ENCODE measurements around the gene CNIH1.

The CNIH1 gene
- total RNA-seq = 23.6 to 28.7 reads per million in 2 donors

DNA sequence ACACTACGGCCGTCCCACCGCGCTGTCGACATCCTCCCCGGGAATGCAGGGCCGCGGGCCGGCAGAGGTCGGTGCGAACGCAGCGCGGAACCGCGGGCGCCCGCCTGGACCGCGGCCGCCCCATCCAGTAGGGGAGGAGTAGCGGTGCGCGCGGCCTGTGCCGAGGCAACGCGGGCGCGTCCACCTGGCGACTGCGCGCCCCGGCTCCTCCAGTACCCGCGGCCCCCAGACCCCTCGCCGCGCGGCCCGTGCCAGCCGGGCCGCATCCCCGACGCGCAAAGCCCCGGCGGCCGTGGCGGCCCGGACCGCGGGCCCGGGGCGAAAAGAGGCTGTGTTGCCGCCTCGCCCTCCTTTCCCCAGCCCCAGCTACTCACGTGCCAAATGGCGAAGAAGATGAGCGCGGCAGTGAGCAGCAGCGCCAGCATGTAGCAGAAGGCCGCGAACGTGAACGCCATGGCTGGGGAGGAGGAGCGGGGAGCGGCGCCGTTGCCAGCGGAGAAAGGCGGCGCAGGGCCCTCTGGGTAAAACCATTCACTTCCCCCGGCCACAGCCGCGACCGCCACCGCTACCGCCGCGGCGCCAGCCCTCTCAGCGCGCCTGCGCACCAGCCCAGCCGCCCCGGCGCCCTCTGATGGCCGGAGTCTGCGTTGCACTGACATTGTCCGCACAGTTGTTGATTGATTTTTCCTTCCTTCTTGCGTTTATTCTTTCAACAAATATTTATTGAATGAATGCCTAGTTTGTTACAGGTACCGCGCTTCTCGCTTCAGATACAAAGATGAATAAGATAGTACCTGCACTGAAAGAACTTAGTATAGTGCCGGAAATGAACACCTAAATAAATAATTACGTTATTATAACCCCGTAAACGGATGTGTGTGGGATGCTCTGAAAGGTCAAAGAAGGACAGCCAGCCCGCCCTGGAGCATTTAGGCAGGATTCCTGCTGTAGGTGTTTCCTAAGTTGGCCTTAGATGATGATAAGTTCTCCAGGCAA, at the start of gene CNIH1:
Gene CNIH1, minus strand, starts transcription at position 502 of the 996 bp plus-strand sequence. Its CDS starts 47 bp downstream, at position 455.
- DNase-seq = peak; percentile 89

- DNase-seq = no peak
Measured at GRCh38 chr14:54490445-54491175, 49.4 kb upstream of the CNIH1 start.

GRCh38 chr14:54489731-54490444, 48.7 kb upstream of the CNIH1 start:
- DNase-seq = no peak

- no peak for DNase-seq
Measured at GRCh38 chr14:54489318-54489683, 48.1 kb upstream of the CNIH1 start.

DNA sequence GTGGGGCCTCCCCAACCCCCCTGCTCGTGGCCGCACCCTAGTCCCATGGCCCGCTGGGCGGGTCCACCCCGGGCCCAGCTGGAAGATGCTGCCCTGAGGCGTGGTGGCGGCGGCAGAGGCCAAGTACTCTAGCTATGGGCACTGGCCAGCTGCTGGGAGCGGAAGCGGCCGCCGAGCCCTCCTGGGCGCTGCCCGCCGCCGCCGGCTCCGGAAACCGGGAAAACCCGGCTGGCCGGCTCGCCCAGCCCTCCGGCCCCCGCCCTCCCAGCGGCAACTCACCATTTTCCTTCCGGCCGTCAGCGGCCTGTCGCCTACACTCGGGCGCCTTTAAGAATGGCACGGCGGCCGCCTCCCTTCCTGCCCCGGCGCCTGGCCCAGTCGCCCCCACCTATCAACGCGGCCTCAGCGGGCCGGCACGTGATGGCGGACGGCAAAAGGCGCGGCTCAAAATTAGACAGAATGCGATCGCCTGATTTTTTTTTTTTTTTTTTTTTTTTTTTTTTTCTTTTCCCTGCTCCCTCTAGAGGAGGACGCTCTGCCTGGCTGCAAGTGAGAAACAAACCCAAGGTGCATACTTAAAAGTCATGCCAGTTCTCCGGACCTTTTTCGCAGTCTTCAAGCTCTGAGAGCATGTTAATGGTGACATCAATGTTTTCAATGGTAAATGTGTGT, 47.6 kb upstream of the CNIH1 start, which contains the start of gene GMFB:
Gene GMFB, minus strand, starts transcription at position 335 of the 672 bp plus-strand sequence. Its CDS starts 53 bp downstream, at position 282.
- DNase-seq = peak; percentile 87

DNA sequence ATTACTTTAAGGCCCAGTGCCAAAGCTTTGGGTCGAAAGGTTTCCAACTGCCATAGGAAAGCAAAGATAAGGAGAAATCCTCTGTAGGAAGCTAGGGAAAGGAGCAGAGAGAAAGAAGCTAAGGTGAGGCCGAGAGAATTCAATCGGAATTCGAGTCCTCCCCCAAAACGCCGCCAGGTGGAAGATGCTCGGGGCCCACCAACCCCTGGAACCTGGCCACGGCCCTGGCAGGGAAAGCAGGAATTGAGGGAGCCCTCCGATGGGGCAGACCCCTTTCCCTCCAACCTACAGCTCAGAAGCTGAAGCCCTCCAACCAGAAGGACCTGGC, 47.1 kb upstream of the CNIH1 start:
- no peak for DNase-seq

DNA sequence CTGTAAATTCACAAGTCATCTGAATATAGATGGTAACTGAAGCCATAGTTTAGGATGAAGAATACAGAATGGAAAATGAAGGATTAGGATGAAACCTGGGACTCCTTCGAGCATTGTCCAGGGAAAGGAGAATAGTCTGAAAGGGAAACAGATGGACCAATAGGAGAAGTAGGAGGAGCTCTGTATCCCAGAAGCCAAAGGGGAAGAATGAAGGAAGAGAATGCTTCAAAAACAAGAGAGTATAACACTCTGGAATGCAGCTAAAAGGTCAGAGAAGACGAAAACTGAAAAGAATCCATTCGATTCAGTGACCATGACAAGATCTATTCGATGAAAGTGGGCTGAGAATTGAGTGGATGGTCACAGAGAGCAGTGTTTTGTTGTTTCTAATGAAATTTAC, 46.6 kb upstream of the CNIH1 start:
- no peak for DNase-seq

DNA sequence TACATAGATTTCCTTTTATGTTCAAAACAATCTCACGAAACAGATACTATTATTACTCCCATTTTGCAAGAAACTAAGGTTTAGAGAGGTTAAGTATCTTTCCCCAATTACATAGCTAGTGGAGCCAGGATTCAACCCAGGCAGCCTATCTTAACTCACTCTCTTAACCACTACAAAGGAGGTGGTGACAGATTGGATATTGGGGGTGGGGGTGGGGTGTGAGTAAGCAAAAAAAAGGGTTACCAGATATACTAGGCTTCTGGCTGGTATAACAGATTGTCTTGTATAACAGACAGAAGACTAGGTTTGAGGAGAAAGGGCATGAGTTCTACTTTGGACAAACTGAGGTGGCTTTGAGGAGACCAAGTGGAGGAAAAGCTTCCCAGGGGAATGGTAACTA, 45.5 kb upstream of the CNIH1 start:
- no peak for DNase-seq

GRCh38 chr14:54483846-54484245, 42.7 kb upstream of the CNIH1 start:
- DNase-seq = no peak

DNA sequence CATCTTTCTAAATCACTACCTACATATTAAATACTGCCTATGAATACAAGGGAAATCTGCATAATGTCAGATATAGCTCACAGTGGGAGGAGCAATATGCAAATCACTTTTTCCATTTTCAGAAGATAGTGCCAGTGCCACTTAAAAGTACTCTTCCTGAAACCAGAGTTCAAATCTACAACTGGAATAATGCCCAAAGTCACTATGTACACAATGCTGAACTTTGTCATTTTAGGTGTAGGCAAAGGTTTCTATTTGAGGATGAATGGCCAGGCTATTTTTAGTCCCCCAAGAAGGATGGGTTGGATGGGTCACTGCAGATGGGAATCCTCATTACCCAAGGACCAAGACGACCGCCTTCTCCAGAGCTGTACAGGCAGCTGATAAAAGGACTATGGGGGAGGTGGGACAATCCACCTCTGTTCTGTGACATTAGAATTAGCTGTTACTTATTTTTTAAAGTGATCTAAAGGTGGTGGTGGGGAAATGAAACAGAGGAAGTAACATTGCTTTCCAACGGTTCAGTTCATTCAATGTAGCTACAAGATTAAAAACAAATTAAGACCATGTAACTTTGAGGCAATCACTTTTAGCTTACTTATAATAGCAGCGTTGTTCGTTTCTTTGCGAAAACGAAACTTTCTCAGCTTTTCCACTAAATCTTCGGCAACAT, 42.0 kb upstream of the CNIH1 start:
- no peak for DNase-seq

DNA sequence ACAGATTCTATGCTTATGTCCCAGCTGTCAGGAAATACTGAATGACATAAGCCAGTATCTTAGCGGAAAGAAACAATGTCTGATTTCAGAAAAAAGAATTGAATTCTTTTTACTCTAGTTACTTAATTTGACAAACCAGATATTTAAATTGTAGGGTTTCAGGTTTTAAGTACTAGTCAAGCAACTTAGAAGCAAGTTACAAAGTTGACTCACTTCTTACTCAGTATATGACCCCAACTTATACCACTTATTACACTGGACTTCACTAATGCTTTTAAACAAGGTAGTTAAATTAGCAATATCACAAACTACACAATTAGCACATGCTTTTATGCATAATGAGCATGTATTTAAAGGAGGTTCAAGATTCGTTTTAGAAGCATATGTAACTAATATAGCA, 40.5 kb upstream of the CNIH1 start:
- DNase-seq = no peak

- no peak for DNase-seq
Measured at GRCh38 chr14:54480830-54481562, 39.8 kb upstream of the CNIH1 start.

DNA sequence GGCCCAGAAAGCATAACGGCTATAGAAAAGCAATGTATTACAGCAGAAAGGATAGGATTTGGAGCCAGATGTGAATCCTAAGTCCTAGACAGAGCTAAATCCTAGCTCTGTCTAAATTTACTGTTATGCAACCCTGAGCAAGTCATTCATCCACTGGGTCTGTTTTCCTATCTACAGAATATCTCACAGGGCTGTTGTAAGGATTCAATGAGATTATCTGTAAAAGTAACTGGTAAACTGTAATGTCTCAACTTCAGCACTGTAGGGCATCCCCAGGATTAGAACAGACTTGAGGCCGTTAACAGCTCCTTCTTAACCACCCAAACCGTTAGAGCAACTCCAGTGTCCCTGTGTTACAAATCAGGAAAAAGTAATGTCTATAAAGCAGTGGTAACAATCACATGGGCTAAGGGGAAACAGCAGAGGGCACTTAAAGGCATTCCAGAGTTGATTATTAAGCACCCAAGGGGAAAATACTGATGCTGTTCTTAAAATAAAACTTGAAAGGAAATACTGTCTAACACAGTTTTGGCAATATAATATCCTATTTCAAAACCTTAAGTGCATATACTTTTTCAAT, 37.6 kb upstream of the CNIH1 start:
- no peak for DNase-seq

DNA sequence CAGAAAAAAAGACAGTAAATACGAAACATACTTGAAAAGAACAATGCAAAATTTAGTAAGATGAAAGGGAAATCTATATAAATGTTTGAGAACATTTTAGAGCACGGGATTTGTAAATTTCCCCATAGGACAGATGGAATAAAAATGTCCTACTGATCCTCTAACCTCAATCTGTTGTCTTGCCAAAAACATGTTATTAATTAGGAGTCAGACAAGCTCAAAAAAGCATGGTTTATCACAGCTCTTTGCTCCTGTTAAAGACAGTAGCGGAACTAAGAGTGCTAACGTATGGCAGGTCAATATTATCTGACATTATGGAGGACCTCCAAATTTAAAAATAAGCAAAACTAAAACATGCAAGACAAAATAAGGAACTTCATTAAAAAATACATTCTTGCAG, 34.7 kb upstream of the CNIH1 start:
- DNase-seq = no peak

- no peak for DNase-seq
Measured at GRCh38 chr14:54475187-54475899, 34.2 kb upstream of the CNIH1 start.

DNA sequence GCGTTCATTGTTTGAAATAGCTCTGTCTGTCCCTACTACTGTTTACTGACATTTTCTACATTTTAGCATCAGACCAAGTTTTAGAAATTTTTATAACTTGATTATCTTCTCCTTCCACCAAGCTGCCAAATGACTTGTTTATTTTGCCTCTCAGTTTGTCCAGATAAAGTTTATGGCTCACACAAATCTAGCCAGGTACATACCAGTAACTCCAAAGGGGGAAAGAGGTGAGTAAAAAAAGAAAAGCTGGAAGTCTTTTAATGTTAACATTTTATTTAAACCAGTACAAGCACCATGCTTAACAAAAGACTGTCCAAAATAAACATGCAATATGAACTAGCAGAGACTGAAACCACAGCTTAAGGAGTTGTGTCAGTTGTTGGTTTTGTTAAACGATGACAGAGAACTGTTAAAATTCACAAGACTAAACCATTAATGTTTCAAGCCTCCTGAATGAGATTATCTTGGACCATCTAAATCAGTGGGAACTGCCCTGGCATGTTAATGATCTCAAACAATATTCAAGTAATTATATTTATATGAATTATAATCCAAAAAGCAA, 33.1 kb upstream of the CNIH1 start:
- no peak for DNase-seq

GRCh38 chr14:54472315-54472714, 31.1 kb upstream of the CNIH1 start:
- DNase-seq = no peak

DNA sequence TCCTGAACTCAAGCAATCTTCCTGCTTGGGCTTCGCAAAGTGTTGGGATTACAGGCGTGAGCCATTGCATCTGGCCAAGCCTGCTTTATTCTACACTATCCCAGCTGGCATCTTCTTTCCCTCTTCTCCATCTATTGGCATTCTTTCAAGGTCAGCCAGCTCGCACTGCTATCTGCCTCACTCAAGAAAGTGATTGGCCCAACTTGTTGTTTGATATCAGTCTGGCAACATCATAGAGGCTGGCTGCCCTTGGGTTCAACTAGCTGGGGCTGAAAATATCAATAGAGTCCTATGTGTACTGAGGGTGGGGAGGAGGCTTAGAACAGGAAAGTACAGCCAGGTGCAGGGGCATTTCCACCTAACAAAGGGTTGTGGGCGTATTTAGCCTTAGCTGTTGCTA, 30.5 kb upstream of the CNIH1 start:
- no peak for DNase-seq

DNA sequence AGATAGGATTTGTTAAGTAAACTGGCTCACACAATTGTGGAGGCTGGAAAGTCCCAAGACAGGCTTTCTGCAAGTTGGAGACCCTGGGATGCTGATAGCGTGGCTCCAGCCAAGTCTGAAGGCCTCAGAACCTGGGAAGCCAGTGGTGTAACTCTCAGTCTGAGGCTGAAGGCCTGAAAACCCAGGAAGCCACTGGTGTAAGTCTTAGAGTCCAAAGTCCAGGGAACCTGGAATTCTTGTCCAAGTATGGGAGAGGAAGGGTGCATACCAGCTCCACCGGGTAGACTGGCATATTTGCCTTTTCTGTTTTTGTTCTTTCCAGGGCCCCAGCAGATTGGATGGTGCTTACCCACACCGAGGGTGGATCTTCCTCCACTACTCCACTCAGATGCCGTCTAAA, 29.5 kb upstream of the CNIH1 start:
- no peak for DNase-seq

DNA sequence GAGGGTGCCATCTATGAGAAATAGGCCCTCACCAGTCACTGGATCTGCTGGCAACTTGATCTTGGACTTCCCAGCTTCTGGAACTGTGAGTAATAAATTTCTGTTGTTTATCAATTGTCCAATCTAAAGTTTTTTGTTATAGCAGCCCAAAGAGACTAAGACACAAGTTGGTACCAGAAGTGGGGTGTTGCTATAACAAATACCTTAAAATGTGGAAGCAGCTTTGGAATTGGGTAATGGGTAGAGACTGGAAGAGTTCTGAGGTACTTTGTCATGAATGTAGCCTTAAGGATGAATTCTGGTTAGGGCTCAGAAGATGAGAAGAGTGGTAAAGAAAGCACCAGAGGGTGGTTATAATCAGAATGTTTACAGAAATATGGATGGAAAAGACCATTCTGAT, 26.1 kb upstream of the CNIH1 start:
- DNase-seq = no peak

Data from activated gamma-delta T cell (primary cell).